GM12878 (cell line): Measurements from ENCODE around the gene CCDC88C.

Experiments used
- CHD2 ChIP-seq: IDR thresholded peaks from 2 replicates; pipeline ENCODE4 v1.6.1; 2011; ENCODE audit warnings: low read depth, low read length, improper control_type of control experiment, borderline replicate concordance
- EZH2 ChIP-seq: IDR thresholded peaks from 2 replicates; pipeline ENCODE4 v1.6.1; 2012; ENCODE audit warnings: low read depth, mild to moderate bottlenecking, control low read depth, inconsistent platforms, low read length, borderline replicate concordance; ENCODE audit not compliant: control insufficient read depth
- JUND ChIP-seq: IDR thresholded peaks from 2 replicates; pipeline ENCODE4 v1.6.1; 2012; ENCODE audit warnings: low read depth, mild to moderate bottlenecking, low read length, improper control_type of control experiment, moderate library complexity
- PAX5 ChIP-seq: IDR thresholded peaks from 2 replicates; pipeline ENCODE4 v1.6.1; 2011; ENCODE audit warnings: low read depth, low read length, borderline replicate concordance
- SRF ChIP-seq, 2 experiments: IDR thresholded peaks; 2 replicates each; pipeline ENCODE4 v1.6.1; 2011; ENCODE audit warnings: low read depth in 2 of 2, low read length in 2 of 2, mild to moderate bottlenecking in 1 of 2, moderate library complexity in 1 of 2
- USF2 ChIP-seq: IDR thresholded peaks from 2 replicates; pipeline ENCODE4 v1.6.1; 2011; ENCODE audit warnings: low read depth, low read length, improper control_type of control experiment, borderline replicate concordance
- YY1 ChIP-seq: IDR thresholded peaks from 2 replicates; pipeline ENCODE4 v1.6.1; 2011; ENCODE audit warnings: low read depth, mild to moderate bottlenecking, low read length
- ZNF622 ChIP-seq: fragments of 450-650 bp; IDR thresholded peaks from 2 replicates; pipeline ENCODE4 v1.6.1; 2017; ENCODE audit warnings: mild to moderate bottlenecking, inconsistent platforms
- TF ChIP-seq, protein P1 (sequence below), 3 experiments: IDR thresholded peaks in 2 of 3; conservative IDR thresholded peaks in 1 of 3; 2 replicates each; pipeline ENCODE4 v1.5.1; 2011; ENCODE audit warnings: low read depth in 3 of 3, low read length in 3 of 3, mild to moderate bottlenecking in 3 of 3, control low read depth in 2 of 3, moderate library complexity in 2 of 3, inconsistent platforms in 1 of 3, mixed read lengths in 1 of 3; ENCODE audit not compliant: control insufficient read depth in 2 of 3, insufficient read depth in 1 of 3; ENCODE audit errors: extremely low read depth in 1 of 3

GRCh38 chr14:91243074-91243471 lies 174.5 kb downstream of the CCDC88C start:
- TF ChIP-seq SRF (IDR thresholded peaks at IDR 0.05; ENCODE audit: low read depth in 2 of 2, low read length in 2 of 2), result no peak
- TF ChIP-seq USF2, result no peak
- no peak for TF ChIP-seq PAX5
- TF ChIP-seq CHD2, result no peak
- TF ChIP-seq, protein P1, sequence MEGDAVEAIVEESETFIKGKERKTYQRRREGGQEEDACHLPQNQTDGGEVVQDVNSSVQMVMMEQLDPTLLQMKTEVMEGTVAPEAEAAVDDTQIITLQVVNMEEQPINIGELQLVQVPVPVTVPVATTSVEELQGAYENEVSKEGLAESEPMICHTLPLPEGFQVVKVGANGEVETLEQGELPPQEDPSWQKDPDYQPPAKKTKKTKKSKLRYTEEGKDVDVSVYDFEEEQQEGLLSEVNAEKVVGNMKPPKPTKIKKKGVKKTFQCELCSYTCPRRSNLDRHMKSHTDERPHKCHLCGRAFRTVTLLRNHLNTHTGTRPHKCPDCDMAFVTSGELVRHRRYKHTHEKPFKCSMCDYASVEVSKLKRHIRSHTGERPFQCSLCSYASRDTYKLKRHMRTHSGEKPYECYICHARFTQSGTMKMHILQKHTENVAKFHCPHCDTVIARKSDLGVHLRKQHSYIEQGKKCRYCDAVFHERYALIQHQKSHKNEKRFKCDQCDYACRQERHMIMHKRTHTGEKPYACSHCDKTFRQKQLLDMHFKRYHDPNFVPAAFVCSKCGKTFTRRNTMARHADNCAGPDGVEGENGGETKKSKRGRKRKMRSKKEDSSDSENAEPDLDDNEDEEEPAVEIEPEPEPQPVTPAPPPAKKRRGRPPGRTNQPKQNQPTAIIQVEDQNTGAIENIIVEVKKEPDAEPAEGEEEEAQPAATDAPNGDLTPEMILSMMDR (IDR thresholded peaks at IDR 0.05 in 2 of 3, conservative IDR thresholded peaks at IDR 0.05 in 1 of 3; ENCODE audit: control insufficient read depth in 2 of 3, extremely low read depth in 1 of 3, insufficient read depth in 1 of 3, low read depth in 3 of 3, low read length in 3 of 3), result no peak
- TF ChIP-seq ZNF622, result no peak
- peak; percentile 45; the same call in 1 of the 2 replicates for TF ChIP-seq YY1
- TF ChIP-seq JUND, result no peak
- no peak for TF ChIP-seq EZH2
